Measurements from ENCODE around the gene CDK9.
A peak's percentile ranks its signal among the peaks of the same experiment; 100 is the strongest.
"Not testable (repeated sequence)": the region's sequence is repeated elsewhere in the genome, so short reads cannot be mapped to it uniquely, and the experiment has no call there.

The CDK9 gene

DNA sequence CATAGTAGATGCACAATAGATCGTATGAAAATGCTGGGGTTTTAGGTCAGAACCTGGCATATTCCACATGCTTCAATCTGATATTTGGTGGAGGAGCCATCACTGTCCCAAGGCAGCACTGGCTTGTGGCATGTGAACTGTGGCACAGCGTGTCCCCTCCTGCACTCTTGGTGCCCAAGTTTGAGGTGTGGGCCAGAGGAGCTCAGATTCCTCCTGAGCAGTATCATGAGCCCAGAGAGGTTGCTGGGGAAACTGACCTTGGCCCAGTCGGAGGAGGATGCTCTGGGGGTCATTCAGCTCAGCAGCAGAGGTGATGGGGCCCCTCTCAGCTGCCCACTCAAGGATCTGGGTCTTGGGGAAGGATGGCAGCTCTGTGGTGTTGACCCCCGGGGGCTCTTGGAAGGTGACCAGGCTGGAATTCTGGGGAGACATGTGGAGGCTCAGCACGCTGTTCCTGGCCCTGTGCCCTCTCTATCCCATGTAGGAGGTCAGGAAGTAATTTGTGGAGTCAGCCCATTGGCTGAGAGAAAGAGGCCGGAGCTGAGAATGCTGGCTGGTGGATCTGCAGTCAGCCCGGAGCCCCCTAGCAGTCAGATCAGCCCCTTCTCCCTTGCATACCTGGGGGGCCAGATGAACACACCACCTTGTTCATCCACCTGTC, 40.5 kb downstream of the CDK9 start:
- no peak for DNase-seq (ENCODE audit: low spot score)

- peak; percentile 95 for DNase-seq (ENCODE audit: low spot score)
Measured at GRCh38 chr9:127828262-127829031, 42.6 kb downstream of the CDK9 start.

DNA sequence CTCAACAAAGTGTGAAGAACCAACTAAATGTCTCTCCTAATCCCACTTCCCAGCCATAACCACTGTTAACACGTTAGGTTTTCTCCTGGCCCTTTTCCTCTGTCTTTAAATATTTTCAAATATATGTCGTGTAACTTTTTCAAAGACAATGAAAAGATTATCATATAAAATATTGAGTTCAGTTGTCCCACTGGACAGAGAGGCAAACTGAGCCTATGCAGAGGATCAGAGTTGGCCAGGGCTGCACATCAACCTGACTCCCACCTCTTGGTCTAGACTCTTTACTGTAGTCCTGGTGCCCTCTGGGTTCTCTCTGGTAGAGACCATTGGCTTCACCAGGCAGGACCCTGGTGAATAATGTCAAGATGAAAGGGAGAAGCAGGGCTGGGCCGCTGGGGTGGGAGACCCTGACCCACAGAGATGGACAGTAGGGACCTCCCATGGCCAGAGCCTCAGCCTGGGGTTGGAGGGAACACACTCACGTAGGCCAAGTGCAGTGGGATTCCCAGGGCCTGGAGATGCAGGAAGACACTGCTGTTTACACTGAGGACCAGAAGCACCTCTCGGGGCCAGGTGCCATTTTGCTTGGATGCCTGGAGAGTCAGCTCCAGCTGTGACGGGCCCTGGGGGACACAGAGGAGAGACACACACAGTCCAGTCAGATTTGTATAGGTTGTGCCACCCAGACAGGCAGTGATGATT, 43.5 kb downstream of the CDK9 start:
- no peak for DNase-seq (ENCODE audit: low spot score)

DNA sequence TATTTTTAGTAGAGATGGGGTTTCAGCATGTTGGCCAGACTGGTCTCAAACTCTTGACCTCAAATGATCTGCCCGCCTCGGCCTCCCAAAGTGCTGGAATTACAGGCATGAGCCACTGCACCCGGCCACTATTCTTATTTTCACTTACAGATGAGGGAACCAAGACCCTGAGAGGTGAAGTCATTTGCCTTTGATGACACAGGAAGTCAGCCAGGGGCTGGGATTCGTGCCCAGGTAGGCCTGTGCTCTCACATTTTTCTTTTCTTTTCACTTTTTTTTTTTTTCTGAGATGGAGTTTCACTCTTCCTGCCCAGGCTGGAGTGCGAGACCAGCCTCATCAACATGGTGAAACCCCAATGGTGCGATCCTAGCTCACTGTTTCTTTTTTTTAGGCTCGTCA, 46.4 kb downstream of the CDK9 start:
- DNase-seq (ENCODE audit: low spot score), result no peak

- no peak for DNase-seq (ENCODE audit: low spot score)
Measured at GRCh38 chr9:127833555-127833954, 47.7 kb downstream of the CDK9 start.

GRCh38 chr9:127835991-127836516, 50.2 kb downstream of the CDK9 start:
- DNase-seq (ENCODE audit: low spot score), result no peak

DNA sequence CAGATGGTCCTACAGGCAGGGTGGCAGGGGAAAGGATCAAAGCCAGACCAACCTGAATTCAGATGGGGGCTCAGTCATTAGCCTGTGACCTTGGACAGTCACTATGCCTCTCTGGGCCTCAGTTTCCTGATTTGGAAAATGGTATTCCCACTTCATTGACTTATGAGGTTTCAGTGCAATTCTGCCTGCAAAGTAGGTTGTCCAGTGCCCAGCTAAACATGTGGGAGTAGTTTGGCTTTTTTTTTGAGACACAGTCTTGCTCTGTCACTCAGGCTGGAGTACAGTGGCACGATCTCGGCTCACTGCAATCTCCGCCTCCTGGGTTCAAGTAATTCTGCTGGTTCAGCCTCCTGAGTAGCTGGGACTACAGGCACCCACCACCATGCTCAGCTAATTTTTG, 50.7 kb downstream of the CDK9 start:
- not testable (repeated sequence) for DNase-seq (ENCODE audit: low spot score)

- no peak for DNase-seq (ENCODE audit: low spot score)
Measured at GRCh38 chr9:127837346-127837745, 51.5 kb downstream of the CDK9 start.

GRCh38 chr9:127838375-127839078, 52.7 kb downstream of the CDK9 start:
- no peak for DNase-seq (ENCODE audit: low spot score)
